Amniotic epithelial cell (primary cell): ENCODE data around the gene ZNF556.

Source experiments
- DNase-seq: peaks from one replicate; pipeline ENCODE4 v3.0.0-alpha.2; 2010; ENCODE audit warnings: low read depth

ZNF556 gene

DNA sequence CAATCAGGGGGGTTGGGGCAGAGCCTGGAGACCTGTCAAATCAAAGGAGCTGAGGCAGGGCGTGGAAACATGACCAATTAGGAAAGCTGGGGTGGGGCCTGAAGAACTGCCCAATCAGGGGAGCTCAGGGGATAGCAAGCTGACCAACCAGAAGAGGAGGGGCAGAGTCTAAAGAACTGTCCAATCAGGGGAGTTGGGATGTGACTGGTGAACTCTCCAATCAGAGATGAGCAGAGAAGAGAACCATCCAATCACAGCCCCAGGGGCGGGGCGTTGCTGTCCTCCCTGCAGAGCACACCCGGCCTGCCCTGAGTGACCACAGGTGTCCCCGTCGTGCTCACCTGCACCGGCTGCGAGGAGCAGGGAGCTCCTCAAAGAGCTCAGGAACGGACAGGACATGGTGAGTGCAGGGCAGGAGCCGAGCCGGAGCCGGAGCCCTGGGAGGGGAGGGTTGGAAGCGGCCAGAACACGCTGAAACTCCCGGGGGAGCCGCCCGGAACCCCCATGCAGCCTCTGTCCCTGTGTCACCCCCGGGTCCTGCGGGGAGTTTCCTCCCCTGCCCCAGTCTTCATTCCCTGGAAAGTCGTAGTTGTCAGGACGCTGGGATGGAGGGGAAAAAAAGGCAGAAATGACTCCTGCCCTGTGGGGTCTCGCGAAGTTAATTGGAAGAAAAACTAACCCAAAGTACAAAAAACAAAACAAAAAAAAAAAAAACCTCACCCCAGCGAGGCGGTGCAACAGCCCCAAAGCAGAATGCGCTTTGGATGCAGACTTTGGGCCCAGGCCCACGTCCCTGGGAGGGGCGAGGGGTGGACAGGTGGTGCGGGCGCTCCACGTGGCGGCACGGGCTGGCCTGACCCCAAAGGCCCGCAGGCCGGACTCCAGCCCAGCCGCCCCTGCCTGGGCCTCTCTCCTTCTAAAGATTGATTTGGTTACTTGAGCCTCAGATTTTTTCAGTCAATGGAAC lies at the start of gene ZNF556:
TSS of gene ZNF556 (plus strand) at position 311 of the 967 bp plus-strand sequence. CDS start at position 398, 87 bp downstream.
- no peak for DNase-seq

- peak; percentile 89 for DNase-seq
Measured at GRCh38 chr19:2819540-2820111, 47.5 kb upstream of the ZNF556 start, which contains the start of gene ZNF554. ZNF554 (plus strand) TSS chr19:2819868; CDS start chr19:2820072, 204 bp downstream.

DNA sequence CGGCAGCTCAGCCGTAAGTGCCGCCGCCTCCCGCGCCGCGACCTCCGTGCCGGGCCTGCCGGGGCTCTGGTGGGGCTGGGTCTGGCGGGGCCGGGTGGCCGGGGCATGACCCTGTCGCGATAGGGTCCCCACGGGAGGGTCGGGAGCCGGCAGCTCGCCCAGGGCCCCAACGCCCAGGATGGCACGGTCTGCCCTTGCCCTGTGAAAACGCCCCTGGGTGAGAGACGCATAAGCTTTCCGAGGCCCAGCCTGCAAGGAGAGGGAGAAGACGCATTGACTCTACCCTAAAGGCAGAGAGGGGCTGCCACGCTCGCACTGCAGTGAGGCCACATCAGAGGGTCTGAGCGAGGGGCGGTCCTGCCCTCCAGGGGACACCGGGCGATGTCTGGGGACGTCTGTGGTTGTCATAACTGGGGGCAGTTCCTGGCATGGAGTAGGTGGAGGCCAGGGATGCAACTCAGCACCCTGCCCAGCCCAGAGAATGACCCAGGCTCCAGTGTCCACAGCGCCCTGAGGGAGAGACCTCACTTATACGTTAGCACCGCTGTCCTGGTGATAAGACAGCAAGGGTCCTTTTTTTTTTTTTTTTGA lies 46.9 kb upstream of the ZNF556 start:
- DNase-seq = no peak

DNA sequence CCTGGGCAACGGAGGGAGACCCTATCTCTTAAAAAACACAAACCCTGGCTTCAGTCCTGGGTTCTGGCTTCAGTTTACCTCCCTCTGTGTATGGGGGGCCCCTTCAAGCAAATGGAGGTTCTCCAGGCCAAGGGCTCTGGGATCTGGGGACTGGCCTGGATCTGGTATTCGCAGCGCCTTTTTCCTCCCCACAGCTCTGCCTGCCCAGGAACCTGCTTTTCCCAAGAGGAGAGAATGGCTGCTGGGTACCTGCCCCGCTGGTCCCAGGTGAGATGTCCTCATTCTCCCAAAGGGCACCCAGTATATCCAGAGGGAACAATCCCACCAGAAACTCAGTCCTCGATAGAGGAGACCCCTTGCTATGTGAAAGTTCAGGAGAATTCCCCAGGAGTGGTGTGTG lies 44.3 kb upstream of the ZNF556 start:
- DNase-seq = no peak

- no peak for DNase-seq
Measured at GRCh38 chr19:2823646-2824045, 43.5 kb upstream of the ZNF556 start.

GRCh38 chr19:2824129-2824528 lies 43.0 kb upstream of the ZNF556 start:
- no peak for DNase-seq

DNA sequence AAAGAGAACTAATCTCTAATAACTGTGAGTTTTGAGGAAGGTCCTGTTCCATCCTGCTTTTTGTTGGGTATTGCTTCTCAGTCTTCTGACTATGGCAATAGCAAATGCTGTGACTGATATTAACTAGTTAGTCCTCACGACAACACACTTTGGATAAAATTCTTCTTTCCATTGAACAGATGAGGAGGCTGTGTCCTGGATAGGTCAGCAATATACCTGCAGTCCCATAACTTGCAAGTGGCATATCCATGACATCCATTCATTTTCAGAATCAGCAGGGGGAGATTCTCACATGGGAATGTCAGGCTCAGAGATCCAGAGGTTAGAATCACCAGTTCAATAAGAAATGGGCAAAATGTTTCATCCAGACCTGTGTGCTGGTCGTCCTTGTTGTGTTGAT lies 40.1 kb upstream of the ZNF556 start:
- no peak for DNase-seq

- no peak for DNase-seq
Measured at GRCh38 chr19:2827840-2828489, 39.2 kb upstream of the ZNF556 start.

- peak; percentile 20 for DNase-seq
Measured at GRCh38 chr19:2834294-2834871, 32.8 kb upstream of the ZNF556 start.

GRCh38 chr19:2837430-2837829 lies 29.7 kb upstream of the ZNF556 start:
- DNase-seq = no peak

GRCh38 chr19:2840794-2841791 lies 26.0 kb upstream of the ZNF556 start, which contains the start of gene ZNF555:
ZNF555 (plus strand) TSS chr19:2841475; CDS start chr19:2841573, 98 bp downstream.
- peak; percentile 99 for DNase-seq

DNA sequence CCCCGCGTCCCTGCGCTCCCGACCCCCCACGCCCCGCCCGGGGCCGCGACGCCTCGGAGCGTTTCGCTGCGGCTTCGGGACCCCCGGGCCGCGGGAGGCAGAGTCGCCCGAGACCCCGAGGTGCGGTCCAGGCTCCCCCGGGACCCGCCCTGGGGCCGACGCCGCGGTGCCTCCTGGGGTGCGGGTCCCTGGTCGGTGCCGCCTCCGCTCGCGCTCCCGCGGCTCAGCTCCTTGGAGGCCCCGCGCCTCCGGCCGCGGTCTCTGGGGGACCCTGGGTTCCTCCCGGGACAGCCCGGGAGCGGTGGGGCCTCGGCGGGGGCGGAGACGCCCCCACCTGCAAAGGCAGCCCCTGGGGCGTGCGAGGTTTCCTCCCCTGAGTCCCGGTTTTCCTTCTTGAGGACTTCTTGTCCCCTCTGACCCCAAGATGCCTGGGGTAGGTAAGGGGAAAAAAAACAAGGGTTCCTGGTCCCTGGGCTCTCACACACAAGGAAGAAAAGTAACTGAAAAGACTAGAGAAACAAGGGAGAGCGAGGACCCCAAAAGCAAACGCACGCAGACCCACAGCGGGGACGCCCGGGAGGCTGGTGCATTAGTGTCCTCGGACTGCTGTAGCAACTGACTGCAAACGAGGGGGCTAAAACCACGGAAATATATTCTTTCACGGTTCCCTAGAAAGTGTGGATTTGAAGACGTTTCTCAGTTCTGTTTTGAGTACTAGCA lies 25.1 kb upstream of the ZNF556 start:
- no peak for DNase-seq

GRCh38 chr19:2845107-2845506 lies 22.0 kb upstream of the ZNF556 start:
- DNase-seq = no peak

DNA sequence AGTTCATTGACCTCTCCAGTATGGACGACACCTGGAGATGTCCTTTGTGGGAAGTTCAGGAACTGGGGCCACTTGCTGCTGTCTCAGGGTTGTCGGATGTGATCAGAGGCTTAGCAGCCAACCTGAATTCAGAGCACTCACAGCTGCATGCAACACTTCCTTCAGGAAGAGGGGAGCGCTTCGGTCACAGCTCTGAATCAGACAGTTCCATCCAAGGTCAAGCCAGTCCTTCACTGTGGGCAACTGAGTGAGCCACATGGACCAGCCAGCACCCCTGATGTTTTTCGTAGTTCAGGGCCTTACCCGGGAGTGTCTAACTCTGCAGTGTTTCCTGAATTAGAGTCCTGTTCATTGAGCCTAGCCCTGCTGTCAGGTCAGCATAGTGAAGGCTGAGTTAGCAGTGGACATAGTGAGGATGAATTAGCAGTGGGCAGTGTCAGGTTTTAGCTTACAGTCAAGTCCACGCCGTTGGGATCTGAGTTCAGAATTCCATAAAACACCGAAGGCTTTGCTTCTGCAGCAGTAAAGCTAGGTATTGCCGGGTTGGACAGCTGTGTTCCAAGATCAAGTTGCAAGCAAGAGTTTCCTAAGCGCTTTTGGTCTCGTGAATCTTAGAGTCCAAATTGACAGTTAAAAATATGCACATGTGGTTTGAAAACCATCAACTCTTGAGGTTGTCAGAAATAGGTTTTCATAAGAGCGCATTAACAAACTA lies 20.8 kb upstream of the ZNF556 start:
- no peak for DNase-seq

DNA sequence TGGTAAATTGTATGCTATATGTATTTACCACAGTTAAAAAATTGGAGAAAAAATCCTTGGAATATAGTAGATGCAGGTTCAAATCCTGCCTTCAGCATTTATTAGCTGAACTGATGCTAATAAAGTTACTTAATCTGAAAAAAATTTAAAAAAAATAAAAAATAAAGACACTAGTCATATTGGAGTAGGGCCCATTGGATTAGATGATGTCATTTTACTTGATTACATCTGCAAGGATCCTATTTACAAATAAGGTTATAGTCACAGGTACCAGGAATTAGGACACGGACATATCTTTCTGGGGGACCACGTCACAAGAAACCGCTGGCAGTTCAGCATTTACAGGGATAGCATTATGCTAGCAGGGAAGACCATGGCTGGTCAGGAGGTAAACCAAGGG lies 19.6 kb upstream of the ZNF556 start:
- DNase-seq = no peak

- no peak for DNase-seq
Measured at GRCh38 chr19:2848616-2849015, 18.5 kb upstream of the ZNF556 start.

DNA sequence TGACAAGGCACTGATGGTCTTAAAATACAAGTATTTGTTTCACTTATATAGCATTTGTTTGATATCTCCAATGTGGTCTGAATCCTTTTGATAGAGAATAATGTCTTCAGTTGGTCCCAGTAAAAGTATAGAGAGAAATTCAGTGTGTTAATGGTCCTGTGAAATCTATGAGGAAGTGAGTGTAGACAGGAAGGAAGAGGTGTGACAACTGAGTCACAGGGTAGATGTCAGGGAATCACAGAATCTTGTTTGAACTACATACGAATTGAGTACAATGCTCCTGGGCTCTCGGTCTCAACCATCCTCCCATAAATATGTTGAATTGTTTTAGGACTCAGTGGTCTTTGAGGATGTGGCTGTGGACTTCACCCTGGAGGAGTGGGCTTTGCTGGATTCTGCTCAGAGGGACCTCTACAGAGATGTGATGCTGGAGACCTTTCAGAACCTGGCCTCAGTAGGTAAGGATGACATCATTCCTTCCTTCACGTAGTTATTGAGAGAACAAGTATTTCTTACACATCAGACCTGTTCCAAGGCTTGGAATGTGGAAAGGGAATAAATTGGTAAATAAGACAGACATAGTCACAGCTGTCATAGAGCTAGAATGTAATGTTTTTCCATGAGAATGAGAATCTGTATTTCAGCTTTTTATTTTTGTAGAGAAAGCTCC lies 16.7 kb upstream of the ZNF556 start:
- no peak for DNase-seq

GRCh38 chr19:2852598-2852997 lies 14.5 kb upstream of the ZNF556 start:
- peak; percentile 21 for DNase-seq
